Measurements from ENCODE around the gene MS4A4E. TPM values are rescaled to one million over a fixed set of nuclear protein-coding genes. Genes with fewer than 3 reads are reported as not detected.

Gene MS4A4E
- total RNA-seq, 1 experiment from 2014 or later: not detected

DNA sequence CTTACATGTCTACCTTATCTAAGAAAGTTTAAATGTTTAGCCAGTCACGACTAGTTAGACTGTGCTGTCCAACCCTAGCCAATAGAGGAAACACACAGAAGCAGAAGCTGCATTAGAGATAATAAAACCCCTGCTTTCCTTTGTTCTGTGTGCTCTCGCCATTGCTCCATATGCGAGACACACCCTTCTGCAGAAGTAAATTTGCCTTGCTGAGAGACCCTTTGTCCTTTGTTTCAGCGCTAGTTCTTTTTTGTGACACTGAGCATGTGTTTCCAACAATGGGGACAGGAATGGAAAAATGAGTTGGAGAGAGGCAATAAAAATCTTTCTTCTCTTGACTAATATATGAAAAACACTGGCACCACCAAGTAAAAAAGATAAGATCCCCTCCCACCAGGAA, 18.1 kb upstream of the MS4A4E start (continued):
- TF ChIP-seq, protein P1, sequence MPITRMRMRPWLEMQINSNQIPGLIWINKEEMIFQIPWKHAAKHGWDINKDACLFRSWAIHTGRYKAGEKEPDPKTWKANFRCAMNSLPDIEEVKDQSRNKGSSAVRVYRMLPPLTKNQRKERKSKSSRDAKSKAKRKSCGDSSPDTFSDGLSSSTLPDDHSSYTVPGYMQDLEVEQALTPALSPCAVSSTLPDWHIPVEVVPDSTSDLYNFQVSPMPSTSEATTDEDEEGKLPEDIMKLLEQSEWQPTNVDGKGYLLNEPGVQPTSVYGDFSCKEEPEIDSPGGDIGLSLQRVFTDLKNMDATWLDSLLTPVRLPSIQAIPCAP (CRISPR knock-in tag; IDR thresholded peaks at IDR 0.05): no peak
- TF ChIP-seq NFE2L1 (CRISPR knock-in tag; IDR thresholded peaks at IDR 0.05) (no peak), ZNF232 (CRISPR knock-in tag; IDR thresholded peaks at IDR 0.05) (no peak), PRRX2 (CRISPR knock-in tag; IDR thresholded peaks at IDR 0.05) (no peak), RELA (CRISPR knock-in tag; IDR thresholded peaks at IDR 0.05; ENCODE audit: borderline replicate concordance) (no peak), ZNF263 (CRISPR knock-in tag; IDR thresholded peaks at IDR 0.05; ENCODE audit: low read depth) (no peak)
- TF ChIP-seq, protein P2, sequence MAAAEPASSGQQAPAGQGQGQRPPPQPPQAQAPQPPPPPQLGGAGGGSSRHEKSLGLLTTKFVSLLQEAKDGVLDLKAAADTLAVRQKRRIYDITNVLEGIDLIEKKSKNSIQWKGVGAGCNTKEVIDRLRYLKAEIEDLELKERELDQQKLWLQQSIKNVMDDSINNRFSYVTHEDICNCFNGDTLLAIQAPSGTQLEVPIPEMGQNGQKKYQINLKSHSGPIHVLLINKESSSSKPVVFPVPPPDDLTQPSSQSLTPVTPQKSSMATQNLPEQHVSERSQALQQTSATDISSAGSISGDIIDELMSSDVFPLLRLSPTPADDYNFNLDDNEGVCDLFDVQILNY (CRISPR knock-in tag; IDR thresholded peaks at IDR 0.05): no peak

GRCh38 chr11:60257956-60258722, 15.2 kb upstream of the MS4A4E start:
- Mint-ChIP-seq H3K4me1 (peaks cover 7% of the 10 kb centered on the region; the same call in 1 of the 2 replicates), H3K27me3 (ENCODE audit: low read depth) (no peaks in the 10 kb centered on the region), H3K4me3 (no peak overlapping the region), H3K27ac (no peak overlapping the region), H3K9me3 (peaks cover 70% of the 10 kb centered on the region), H3K36me3 (peaks cover 23% of the 10 kb centered on the region)
- no peak for DNase-seq (ENCODE audit: low spot score)
- no peak for ATAC-seq
- ChIA-PET POLR2A (no interaction called here), CTCF (no interaction called here)
- TF ChIP-seq, protein P3, sequence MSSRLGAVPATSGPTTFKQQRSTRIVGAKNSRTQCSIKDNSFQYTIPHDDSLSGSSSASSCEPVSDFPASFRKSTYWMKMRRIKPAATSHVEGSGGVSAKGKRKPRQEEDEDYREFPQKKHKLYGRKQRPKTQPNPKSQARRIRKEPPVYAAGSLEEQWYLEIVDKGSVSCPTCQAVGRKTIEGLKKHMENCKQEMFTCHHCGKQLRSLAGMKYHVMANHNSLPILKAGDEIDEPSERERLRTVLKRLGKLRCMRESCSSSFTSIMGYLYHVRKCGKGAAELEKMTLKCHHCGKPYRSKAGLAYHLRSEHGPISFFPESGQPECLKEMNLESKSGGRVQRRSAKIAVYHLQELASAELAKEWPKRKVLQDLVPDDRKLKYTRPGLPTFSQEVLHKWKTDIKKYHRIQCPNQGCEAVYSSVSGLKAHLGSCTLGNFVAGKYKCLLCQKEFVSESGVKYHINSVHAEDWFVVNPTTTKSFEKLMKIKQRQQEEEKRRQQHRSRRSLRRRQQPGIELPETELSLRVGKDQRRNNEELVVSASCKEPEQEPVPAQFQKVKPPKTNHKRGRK (CRISPR knock-in tag; IDR thresholded peaks at IDR 0.05; ENCODE audit: borderline replicate concordance): no peak
- no peak for TF ChIP-seq CREB1 (CRISPR knock-in tag; IDR thresholded peaks at IDR 0.05)
- no peak for TF ChIP-seq MYBL2 (CRISPR knock-in tag; IDR thresholded peaks at IDR 0.05)
- no peak for TF ChIP-seq JAZF1 (CRISPR knock-in tag; IDR thresholded peaks at IDR 0.05)
- TF ChIP-seq, protein P1 (CRISPR knock-in tag; IDR thresholded peaks at IDR 0.05): no peak
- TF ChIP-seq FOXK1 (CRISPR knock-in tag; IDR thresholded peaks at IDR 0.05): no peak
- TF ChIP-seq, protein P4, sequence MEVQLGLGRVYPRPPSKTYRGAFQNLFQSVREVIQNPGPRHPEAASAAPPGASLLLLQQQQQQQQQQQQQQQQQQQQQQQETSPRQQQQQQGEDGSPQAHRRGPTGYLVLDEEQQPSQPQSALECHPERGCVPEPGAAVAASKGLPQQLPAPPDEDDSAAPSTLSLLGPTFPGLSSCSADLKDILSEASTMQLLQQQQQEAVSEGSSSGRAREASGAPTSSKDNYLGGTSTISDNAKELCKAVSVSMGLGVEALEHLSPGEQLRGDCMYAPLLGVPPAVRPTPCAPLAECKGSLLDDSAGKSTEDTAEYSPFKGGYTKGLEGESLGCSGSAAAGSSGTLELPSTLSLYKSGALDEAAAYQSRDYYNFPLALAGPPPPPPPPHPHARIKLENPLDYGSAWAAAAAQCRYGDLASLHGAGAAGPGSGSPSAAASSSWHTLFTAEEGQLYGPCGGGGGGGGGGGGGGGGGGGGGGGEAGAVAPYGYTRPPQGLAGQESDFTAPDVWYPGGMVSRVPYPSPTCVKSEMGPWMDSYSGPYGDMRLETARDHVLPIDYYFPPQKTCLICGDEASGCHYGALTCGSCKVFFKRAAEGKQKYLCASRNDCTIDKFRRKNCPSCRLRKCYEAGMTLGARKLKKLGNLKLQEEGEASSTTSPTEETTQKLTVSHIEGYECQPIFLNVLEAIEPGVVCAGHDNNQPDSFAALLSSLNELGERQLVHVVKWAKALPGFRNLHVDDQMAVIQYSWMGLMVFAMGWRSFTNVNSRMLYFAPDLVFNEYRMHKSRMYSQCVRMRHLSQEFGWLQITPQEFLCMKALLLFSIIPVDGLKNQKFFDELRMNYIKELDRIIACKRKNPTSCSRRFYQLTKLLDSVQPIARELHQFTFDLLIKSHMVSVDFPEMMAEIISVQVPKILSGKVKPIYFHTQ (CRISPR knock-in tag; IDR thresholded peaks at IDR 0.05): no peak
- no peak for TF ChIP-seq ZNF317 (CRISPR knock-in tag; IDR thresholded peaks at IDR 0.05; ENCODE audit: borderline replicate concordance, low read depth)
- TF ChIP-seq, protein P5, sequence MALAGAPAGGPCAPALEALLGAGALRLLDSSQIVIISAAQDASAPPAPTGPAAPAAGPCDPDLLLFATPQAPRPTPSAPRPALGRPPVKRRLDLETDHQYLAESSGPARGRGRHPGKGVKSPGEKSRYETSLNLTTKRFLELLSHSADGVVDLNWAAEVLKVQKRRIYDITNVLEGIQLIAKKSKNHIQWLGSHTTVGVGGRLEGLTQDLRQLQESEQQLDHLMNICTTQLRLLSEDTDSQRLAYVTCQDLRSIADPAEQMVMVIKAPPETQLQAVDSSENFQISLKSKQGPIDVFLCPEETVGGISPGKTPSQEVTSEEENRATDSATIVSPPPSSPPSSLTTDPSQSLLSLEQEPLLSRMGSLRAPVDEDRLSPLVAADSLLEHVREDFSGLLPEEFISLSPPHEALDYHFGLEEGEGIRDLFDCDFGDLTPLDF (CRISPR knock-in tag; IDR thresholded peaks at IDR 0.05): no peak
- TF ChIP-seq, protein P6, sequence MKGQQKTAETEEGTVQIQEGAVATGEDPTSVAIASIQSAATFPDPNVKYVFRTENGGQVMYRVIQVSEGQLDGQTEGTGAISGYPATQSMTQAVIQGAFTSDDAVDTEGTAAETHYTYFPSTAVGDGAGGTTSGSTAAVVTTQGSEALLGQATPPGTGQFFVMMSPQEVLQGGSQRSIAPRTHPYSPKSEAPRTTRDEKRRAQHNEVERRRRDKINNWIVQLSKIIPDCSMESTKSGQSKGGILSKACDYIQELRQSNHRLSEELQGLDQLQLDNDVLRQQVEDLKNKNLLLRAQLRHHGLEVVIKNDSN (CRISPR knock-in tag; IDR thresholded peaks at IDR 0.05): no peak
- no peak for TF ChIP-seq GTF2I (CRISPR knock-in tag; conservative IDR thresholded peaks at IDR 0.05)
- TF ChIP-seq TCF7 (CRISPR knock-in tag; IDR thresholded peaks at IDR 0.05; ENCODE audit: low read depth): no peak
- TF ChIP-seq, protein P2 (CRISPR knock-in tag; IDR thresholded peaks at IDR 0.05): no peak
- TF ChIP-seq STAT6 (CRISPR knock-in tag; conservative IDR thresholded peaks at IDR 0.05; ENCODE audit: low read depth): no peak
- TF ChIP-seq E2F4 (CRISPR knock-in tag; IDR thresholded peaks at IDR 0.05; ENCODE audit: borderline replicate concordance, low read depth): no peak
